CD4-positive, alpha-beta T cell treated with Interleukin-1 beta for 1 hour (primary cell): ENCODE results near the gene MAGEF1.
"Not testable (repeated sequence)": the region's sequence is repeated elsewhere in the genome, so short reads cannot be mapped to it uniquely, and the experiment has no call there.

Experiments used
- DNase-seq, 2 donors: peaks; one replicate each; pipeline ENCODE4 v3.0.0-alpha.2; 2020 to 2022

MAGEF1 gene

GRCh38 chr3:184741798-184742675 lies 30.2 kb upstream of the MAGEF1 start:
- no peak for DNase-seq

- DNase-seq = no peak
These were observed 29.3 kb upstream of the MAGEF1 start for GRCh38 chr3:184741259-184741556.

- DNase-seq = no peak
These were observed 28.8 kb upstream of the MAGEF1 start for GRCh38 chr3:184740509-184741258.

GRCh38 chr3:184739594-184740505 lies 28.0 kb upstream of the MAGEF1 start:
- DNase-seq = no peak

- DNase-seq = no peak
These were observed 27.1 kb upstream of the MAGEF1 start for GRCh38 chr3:184738982-184739381.

GRCh38 chr3:184738506-184738890 lies 26.6 kb upstream of the MAGEF1 start:
- no peak for DNase-seq

- no peak for DNase-seq
These were observed 26.0 kb upstream of the MAGEF1 start for GRCh38 chr3:184737641-184738505.

GRCh38 chr3:184737063-184737462 lies 25.2 kb upstream of the MAGEF1 start:
- DNase-seq = no peak

GRCh38 chr3:184734903-184735701 lies 23.2 kb upstream of the MAGEF1 start:
- DNase-seq = no peak

GRCh38 chr3:184733971-184734608 lies 22.2 kb upstream of the MAGEF1 start:
- DNase-seq = no peak

GRCh38 chr3:184733181-184733580 lies 21.3 kb upstream of the MAGEF1 start:
- no peak for DNase-seq

GRCh38 chr3:184731786-184732537 lies 20.1 kb upstream of the MAGEF1 start:
- DNase-seq = no peak

GRCh38 chr3:184730924-184731323 lies 19.1 kb upstream of the MAGEF1 start:
- DNase-seq = no peak

- DNase-seq = not testable (repeated sequence)
These were observed 17.3 kb upstream of the MAGEF1 start for GRCh38 chr3:184729154-184729553.

GRCh38 chr3:184728010-184728527 lies 16.2 kb upstream of the MAGEF1 start:
- no peak for DNase-seq

- DNase-seq = peak; percentile 46 to 49
These were observed 15.6 kb upstream of the MAGEF1 start for GRCh38 chr3:184727357-184728009.

GRCh38 chr3:184726497-184726896 lies 14.6 kb upstream of the MAGEF1 start:
- DNase-seq = no peak

- no peak for DNase-seq
These were observed 13.4 kb upstream of the MAGEF1 start for GRCh38 chr3:184725176-184725719.

GRCh38 chr3:184724699-184725098 lies 12.8 kb upstream of the MAGEF1 start:
- no peak for DNase-seq
